Lower lobe of right lung (tissue), 2 donors: ENCODE data around the gene FAM227A. TPM values are rescaled to one million over a fixed set of nuclear protein-coding genes. Genes with fewer than 3 reads are reported as not detected.

Source experiments
- ATAC-seq, 2 donors: fragments of 200-7000 bp; cut with Tn5 transposase; one replicate each; pipeline ENCODE4 v1.9.1; 2020 to 2022; ENCODE audit warnings: mild to moderate bottlenecking in 2 of 2, moderate library complexity in 2 of 2
- DNase-seq: peaks from one replicate; pipeline ENCODE4 v3.0.0-alpha.2; 2020
- H3K27ac ChIP-seq: fragments of 200-600 bp; one replicate; pipeline ENCODE4 v1.8.0; 2022
- H3K27me3 ChIP-seq: fragments of 200-600 bp; one replicate; pipeline ENCODE4 v1.8.0; 2022; ENCODE audit warnings: low read depth
- H3K36me3 ChIP-seq: fragments of 200-600 bp; one replicate; pipeline ENCODE4 v1.8.0; 2022; ENCODE audit warnings: mild to moderate bottlenecking
- H3K4me1 ChIP-seq: fragments of 200-600 bp; one replicate; pipeline ENCODE4 v1.8.0; 2022
- H3K4me3 ChIP-seq: fragments of 200-600 bp; one replicate; pipeline ENCODE4 v1.8.0; 2022; ENCODE audit warnings: mild to moderate bottlenecking
- H3K9me3 ChIP-seq: fragments of 200-600 bp; one replicate; pipeline ENCODE4 v1.8.0; 2022
- CTCF ChIP-seq: fragments of 200-600 bp; IDR thresholded peaks from one replicate; pipeline ENCODE4 v1.8.0; 2022; ENCODE audit warnings: antibody characterized with exemption, mild to moderate bottlenecking
- intact Hi-C: fragments of 100-400 bp; cut with DNase I; formaldehyde crosslinking; loops from one replicate; pipeline ENCODE4 v1.11.0; 2022
- total RNA-seq: library from RNA; stranded (reverse); fragmentation: NEBNext Ultra II Directional; extraction: Animal tissue kit (Norgen Biotek cat#: 25700); gene quantifications from one replicate; pipeline ENCODE4 v1.2.1, GENCODE V29; 2021
- donor health status: DM: no; HTN: yes; CAD: no; lungs with severe emphysema.

Gene FAM227A
- total RNA-seq, 1 donor from 2014 or later: 3.4 TPM

GRCh38 chr22:38696606-38697424, 40.6 kb upstream of the FAM227A start:
- H3K27ac ChIP-seq: peak overlapping the region; percentile 98
- H3K9me3 ChIP-seq: no peaks in the 10 kb centered on the region
- TF ChIP-seq CTCF: no peak
- peaks cover 74% of the 10 kb centered on the region for H3K4me1 ChIP-seq
- ATAC-seq: peak in 1 of 2 donors; percentile 27
- peak overlapping the region; percentile 79 for H3K4me3 ChIP-seq
- DNase-seq: no peak
- H3K27me3 ChIP-seq: no peaks in the 10 kb centered on the region
- H3K36me3 ChIP-seq: peaks cover 11% of the 10 kb centered on the region
- intact Hi-C loops: no loop called here

GRCh38 chr22:38694940-38695339, 38.7 kb upstream of the FAM227A start:
- no peak for TF ChIP-seq CTCF
- H3K36me3 ChIP-seq: peaks cover 26% of the 10 kb centered on the region
- H3K27ac ChIP-seq: peak overlapping the region; percentile 98
- intact Hi-C loops: no loop called here
- H3K27me3 ChIP-seq: no peaks in the 10 kb centered on the region
- peaks cover 68% of the 10 kb centered on the region for H3K4me1 ChIP-seq
- H3K4me3 ChIP-seq: no peak overlapping the region
- no peaks in the 10 kb centered on the region for H3K9me3 ChIP-seq
- DNase-seq (no peak), ATAC-seq (peak; percentile 54 to 62)

- intact Hi-C loops: no loop called here
- Histone ChIP-seq H3K36me3 (peaks cover 35% of the 10 kb centered on the region), H3K4me1 (peaks cover 59% of the 10 kb centered on the region), H3K27ac (no peak overlapping the region), H3K4me3 (no peak overlapping the region), H3K9me3 (no peaks in the 10 kb centered on the region), H3K27me3 (no peaks in the 10 kb centered on the region)
- no peak for TF ChIP-seq CTCF
- ATAC-seq (no peak), DNase-seq (no peak)
These were observed 37.9 kb upstream of the FAM227A start for GRCh38 chr22:38694049-38694448.

GRCh38 chr22:38689651-38690050, 33.5 kb upstream of the FAM227A start:
- Histone ChIP-seq H3K4me3 (no peak overlapping the region), H3K27ac (no peak overlapping the region), H3K27me3 (no peaks in the 10 kb centered on the region), H3K36me3 (peaks cover 79% of the 10 kb centered on the region), H3K9me3 (no peaks in the 10 kb centered on the region), H3K4me1 (peaks cover 15% of the 10 kb centered on the region)
- TF ChIP-seq CTCF: no peak
- intact Hi-C loops: no loop called here
- DNase-seq: no peak
- ATAC-seq: no peak

- no peak for ATAC-seq
- Histone ChIP-seq H3K4me3 (no peak overlapping the region), H3K4me1 (peaks cover 19% of the 10 kb centered on the region), H3K36me3 (peaks cover 72% of the 10 kb centered on the region), H3K9me3 (no peaks in the 10 kb centered on the region), H3K27me3 (no peaks in the 10 kb centered on the region), H3K27ac (no peak overlapping the region)
- no peak for TF ChIP-seq CTCF
- no peak for DNase-seq
- intact Hi-C loops: no loop called here
These were observed 29.6 kb upstream of the FAM227A start for GRCh38 chr22:38685761-38686160.
